Transverse colon (tissue), 4 donors: ENCODE data around the gene RGSL1. TPM values are rescaled to one million over a fixed set of nuclear protein-coding genes. Genes with fewer than 3 reads are reported as not detected.

Source experiments
- DNase-seq: peaks from one replicate; pipeline ENCODE4 v3.0.0-alpha.2; 2019
- H3K27ac ChIP-seq, 4 donors: fragments of 200-600 bp; sonication (generic); 2 replicates each; pipeline ENCODE4 v1.5.1; 2016 to 2018; ENCODE audit warnings: inconsistent platforms in 4 of 4
- H3K27me3 ChIP-seq: fragments of 200-600 bp; sonication (generic); 2 replicates; pipeline ENCODE4 v1.5.1; 2017; ENCODE audit warnings: inconsistent platforms
- H3K36me3 ChIP-seq, 4 donors: fragments of 200-600 bp; sonication (generic); 2 replicates each; pipeline ENCODE4 v1.5.1; 2017 to 2019; ENCODE audit warnings: inconsistent platforms in 4 of 4
- H3K4me1 ChIP-seq, 4 donors: fragments of 200-600 bp; sonication (generic); 2 replicates each; pipeline ENCODE4 v1.5.1; 2017 to 2020; ENCODE audit warnings: inconsistent platforms in 4 of 4
- H3K4me3 ChIP-seq, 4 donors: fragments of 200-600 bp; sonication (generic); 1 replicate in 1 of 4; 2 replicates in 3 of 4; pipeline versions ENCODE4 v1.5.1 to v1.6.1; 2017 to 2019; ENCODE audit warnings: inconsistent platforms in 4 of 4
- H3K9me3 ChIP-seq, 2 donors: fragments of 200-600 bp; sonication (generic); 2 replicates each; pipeline ENCODE4 v1.5.1; 2017 to 2019; ENCODE audit warnings: inconsistent platforms in 2 of 2
- EP300 ChIP-seq: sonication (generic); formaldehyde crosslinking; IDR thresholded peaks from one replicate; pipeline ENCODE4 v1.6.1; 2017; ENCODE audit warnings: antibody characterized with exemption, low read depth
- POLR2A ChIP-seq: fragments of 450-650 bp; IDR thresholded peaks from one replicate; pipeline ENCODE4 v1.6.1; 2016; ENCODE audit warnings: antibody characterized with exemption, mild to moderate bottlenecking, moderate library complexity
- POLR2AphosphoS5 ChIP-seq, 3 donors: sonication (generic); formaldehyde crosslinking; IDR thresholded peaks; one replicate each; pipeline ENCODE4 v1.6.1; 2016; ENCODE audit warnings: antibody characterized with exemption in 3 of 3
- WGBS, 2 donors: methylation state at CpG; one replicate each; pipeline ENCODE4 v1.1.5; 2018; ENCODE audit warnings: low coverage in 1 of 2; 5-methylcytosine and 5-hydroxymethylcytosine counted together
- in situ Hi-C, 4 donors: fragments of 200-750 bp; cut with MboI; loops; one replicate each; pipeline versions ENCODE4 v1.15.0 to v1.15.1; 2017; ENCODE audit warnings: low sequenced_read_pairs in 3 of 4, low pct_ligation_motif_present in 1 of 4, low pct_unique_long_range_greater_than_20kb in 1 of 4
- intact Hi-C: fragments of 100-400 bp; cut with DNase I; formaldehyde crosslinking; loops from one replicate; pipeline ENCODE4 v1.15.1; 2023; ENCODE audit warnings: low total_unique reads
- total RNA-seq, 4 donors: library from RNA; depleted of rRNA; stranded (reverse); fragments of >200 nt; gene quantifications; one replicate each; pipeline ENCODE4 v1.1.0, GENCODE V29; 2016
- TF ChIP-seq, protein P1 (sequence below), 5 experiments: fragments of 200-600 bp in 3 of 5; fragments of 450-650 bp in 2 of 5; sonication (generic) in 3 of 5; IDR thresholded peaks; 1 replicate in 2 of 5; 2 replicates in 3 of 5; pipeline ENCODE4 v1.5.1; 2016 to 2017; ENCODE audit warnings: antibody characterized with exemption in 5 of 5, inconsistent platforms in 3 of 5, mild to moderate bottlenecking in 2 of 5, moderate library complexity in 1 of 5

The RGSL1 gene
- total RNA-seq, 4 donors from 2014 or later, result not detected

DNA sequence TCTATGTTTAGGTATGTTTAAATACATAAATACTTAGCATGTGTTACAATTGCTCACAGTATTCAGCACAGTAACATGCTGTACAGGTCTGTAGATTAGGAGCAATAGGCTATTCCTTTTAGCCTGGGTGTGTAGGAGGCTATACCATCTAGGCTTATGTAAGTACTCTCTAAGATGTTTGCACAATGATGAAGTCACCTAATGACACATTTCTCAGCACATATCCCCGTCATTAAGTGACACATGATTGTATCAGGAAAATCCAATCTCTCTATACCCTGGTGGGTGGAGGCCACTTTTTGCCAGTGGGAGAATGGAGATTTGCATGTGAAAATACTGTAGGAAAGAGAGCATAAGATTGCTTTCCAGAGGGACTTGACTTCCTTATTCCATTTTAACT is 43.9 kb upstream of the RGSL1 start:
- in situ Hi-C loops (loop anchor here in 1 of 4 donors (10.0 kb wide), 1 partner anchor 321 kb away; no protein-coding TSS in a partner anchor), intact Hi-C loops (no loop called here)
- Histone ChIP-seq H3K27me3 (no peaks in the 10 kb centered on the region), H3K36me3 (no peaks in the 10 kb centered on the region), H3K9me3 (peaks cover 0 to 4% of the 10 kb centered on the region in 2 donors), H3K4me3 (no peak overlapping the region), H3K27ac (no peak overlapping the region), H3K4me1 (peaks cover 0 to 23% (median 7%) of the 10 kb centered on the region in 4 donors)
- 52% methylated on average over 1 of the region's 1 CpG; no CpG with 5 or more reads in 1 of the 2 donors for WGBS, 2 donors
- DNase-seq, result no peak
- TF ChIP-seq POLR2AphosphoS5 (IDR thresholded peaks at IDR 0.05) (no peak), EP300 (no peak), POLR2A (no peak)
- TF ChIP-seq, protein P1, sequence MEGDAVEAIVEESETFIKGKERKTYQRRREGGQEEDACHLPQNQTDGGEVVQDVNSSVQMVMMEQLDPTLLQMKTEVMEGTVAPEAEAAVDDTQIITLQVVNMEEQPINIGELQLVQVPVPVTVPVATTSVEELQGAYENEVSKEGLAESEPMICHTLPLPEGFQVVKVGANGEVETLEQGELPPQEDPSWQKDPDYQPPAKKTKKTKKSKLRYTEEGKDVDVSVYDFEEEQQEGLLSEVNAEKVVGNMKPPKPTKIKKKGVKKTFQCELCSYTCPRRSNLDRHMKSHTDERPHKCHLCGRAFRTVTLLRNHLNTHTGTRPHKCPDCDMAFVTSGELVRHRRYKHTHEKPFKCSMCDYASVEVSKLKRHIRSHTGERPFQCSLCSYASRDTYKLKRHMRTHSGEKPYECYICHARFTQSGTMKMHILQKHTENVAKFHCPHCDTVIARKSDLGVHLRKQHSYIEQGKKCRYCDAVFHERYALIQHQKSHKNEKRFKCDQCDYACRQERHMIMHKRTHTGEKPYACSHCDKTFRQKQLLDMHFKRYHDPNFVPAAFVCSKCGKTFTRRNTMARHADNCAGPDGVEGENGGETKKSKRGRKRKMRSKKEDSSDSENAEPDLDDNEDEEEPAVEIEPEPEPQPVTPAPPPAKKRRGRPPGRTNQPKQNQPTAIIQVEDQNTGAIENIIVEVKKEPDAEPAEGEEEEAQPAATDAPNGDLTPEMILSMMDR (IDR thresholded peaks at IDR 0.05), result no peak

DNA sequence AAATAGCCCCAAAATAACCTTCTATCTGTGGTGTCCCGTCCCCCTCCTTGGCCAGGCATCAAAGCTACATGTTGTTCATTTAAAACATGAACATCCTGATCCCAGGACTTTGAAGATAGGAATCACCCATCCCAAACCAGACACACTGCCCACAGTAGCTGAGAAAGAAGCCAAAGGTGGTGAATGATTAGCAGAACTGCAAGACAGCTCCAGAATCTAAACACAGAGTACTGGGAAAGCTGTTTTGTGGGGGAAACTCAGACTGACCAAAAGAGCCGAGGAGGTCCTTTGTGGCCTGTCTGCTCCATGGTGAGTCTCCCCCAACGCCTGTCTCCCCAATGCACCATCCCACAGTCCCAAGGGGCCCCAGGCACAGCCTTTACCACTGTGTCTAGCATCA is 42.2 kb upstream of the RGSL1 start:
- Histone ChIP-seq H3K4me3 (no peak overlapping the region), H3K27me3 (no peaks in the 10 kb centered on the region), H3K4me1 (peaks cover 0 to 23% (median 7%) of the 10 kb centered on the region in 4 donors), H3K9me3 (peaks cover 0 to 4% of the 10 kb centered on the region in 2 donors), H3K36me3 (no peaks in the 10 kb centered on the region), H3K27ac (peak overlapping the region; percentile 55 to 65 (median 58))
- intact Hi-C loops, result no loop called here
- TF ChIP-seq, protein P1 (IDR thresholded peaks at IDR 0.05), result no peak
- no peak for TF ChIP-seq POLR2A
- no peak for TF ChIP-seq POLR2AphosphoS5 (IDR thresholded peaks at IDR 0.05)
- TF ChIP-seq EP300, result no peak
- DNase-seq, result no peak
- in situ Hi-C loops, result loop anchor here in 1 of 4 donors (10.0 kb wide), 1 partner anchor 323 kb away; no protein-coding TSS in a partner anchor
- WGBS, 2 donors, result 70% methylated on average over 3 of the region's 3 CpGs; no CpG with 5 or more reads in 1 of the 2 donors

GRCh38 chr1:182408435-182409075 is 41.4 kb upstream of the RGSL1 start:
- Histone ChIP-seq H3K27ac (peak overlapping the region; percentile 55 to 65 (median 58)), H3K4me1 (peaks cover 0 to 23% (median 7%) of the 10 kb centered on the region in 4 donors), H3K9me3 (peaks cover 0 to 4% of the 10 kb centered on the region in 2 donors), H3K4me3 (no peak overlapping the region), H3K36me3 (no peaks in the 10 kb centered on the region), H3K27me3 (no peaks in the 10 kb centered on the region)
- TF ChIP-seq POLR2AphosphoS5 (IDR thresholded peaks at IDR 0.05) (peak in 1 of 3 donors; percentile 5), POLR2A (no peak), EP300 (no peak)
- TF ChIP-seq, protein P1 (IDR thresholded peaks at IDR 0.05), result peak in 1 of 5 experiments; percentile 19
- peak; percentile 58 for DNase-seq
- 38 to 53% methylated on average over 1 to 3 of the region's 3 CpGs for WGBS, 2 donors
- intact Hi-C loops (no loop called here), in situ Hi-C loops (loop anchor here in 1 of 4 donors (10.0 kb wide), 1 partner anchor 324 kb away; no protein-coding TSS in a partner anchor)

- no peaks in the 10 kb centered on the region for H3K36me3 ChIP-seq
- H3K9me3 ChIP-seq, result peaks cover 0 to 4% of the 10 kb centered on the region in 2 donors
- H3K27ac ChIP-seq, result no peak overlapping the region
- intact Hi-C loops (no loop called here), in situ Hi-C loops (no loop called here)
- H3K27me3 ChIP-seq, result no peaks in the 10 kb centered on the region
- WGBS, 2 donors, result 75 to 84% methylated on average over 4 of the region's 4 CpGs
- DNase-seq, result no peak
- H3K4me3 ChIP-seq, result no peak overlapping the region
- TF ChIP-seq, protein P1 (IDR thresholded peaks at IDR 0.05), result no peak
- TF ChIP-seq POLR2AphosphoS5 (IDR thresholded peaks at IDR 0.05), result no peak
- no peak for TF ChIP-seq EP300
- TF ChIP-seq POLR2A, result no peak
- H3K4me1 ChIP-seq, result peaks cover 0 to 23% (median 7%) of the 10 kb centered on the region in 4 donors
Observed at GRCh38 chr1:182410138-182410537, 39.8 kb upstream of the RGSL1 start.
